Cerebellar nuclear complex (tissue), 1 donor: ENCODE data around the gene ACOX1.

Experiments used
- DNase-seq, 2 experiments: peaks; one replicate each; lab custom pipeline; 2025; lab: John Stamatoyannopoulos, UW

ACOX1 gene

DNA sequence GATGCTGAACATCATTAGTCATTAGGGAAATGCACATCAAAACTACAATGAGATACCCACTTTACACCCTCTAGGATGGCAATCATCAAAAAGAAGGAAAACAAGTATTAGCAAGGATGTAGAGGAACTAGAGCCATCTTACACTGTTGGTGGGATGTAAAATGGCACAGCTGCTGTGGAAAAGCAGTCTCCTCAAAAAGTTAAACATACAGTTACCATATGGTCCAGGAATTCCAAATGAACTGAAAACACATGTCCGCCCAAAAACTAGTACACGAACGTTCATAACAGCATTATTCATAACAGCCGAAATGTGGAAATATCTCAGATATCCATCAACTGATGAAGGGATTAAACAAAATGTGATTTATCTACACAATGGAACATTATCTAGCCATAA lies 45.2 kb downstream of the ACOX1 start:
- no peak for DNase-seq

DNA sequence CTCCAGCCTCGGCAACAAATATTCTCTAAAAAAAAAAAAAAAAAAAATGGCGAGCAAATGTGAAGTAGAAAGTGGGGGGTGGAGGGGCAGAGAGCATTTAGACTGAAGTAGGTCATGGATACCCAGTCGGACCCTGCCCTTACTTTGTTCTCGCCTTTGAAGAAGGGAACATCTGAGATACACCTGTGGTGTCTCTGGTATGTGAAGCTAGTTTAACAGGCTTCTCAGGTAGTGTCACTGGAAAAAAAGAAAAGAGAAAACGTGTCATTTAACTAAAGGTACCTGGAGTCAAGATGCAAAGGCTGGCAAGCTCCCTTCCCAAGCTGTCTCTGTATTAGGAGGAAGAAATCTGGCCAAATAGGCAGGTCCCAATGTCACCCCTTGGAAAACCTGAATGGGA lies 46.1 kb downstream of the ACOX1 start:
- no peak for DNase-seq

- DNase-seq = no peak
Observed at GRCh38 chr17:75931062-75931461, 47.9 kb downstream of the ACOX1 start.

GRCh38 chr17:75927286-75927922 lies 51.6 kb downstream of the ACOX1 start:
- no peak for DNase-seq

DNA sequence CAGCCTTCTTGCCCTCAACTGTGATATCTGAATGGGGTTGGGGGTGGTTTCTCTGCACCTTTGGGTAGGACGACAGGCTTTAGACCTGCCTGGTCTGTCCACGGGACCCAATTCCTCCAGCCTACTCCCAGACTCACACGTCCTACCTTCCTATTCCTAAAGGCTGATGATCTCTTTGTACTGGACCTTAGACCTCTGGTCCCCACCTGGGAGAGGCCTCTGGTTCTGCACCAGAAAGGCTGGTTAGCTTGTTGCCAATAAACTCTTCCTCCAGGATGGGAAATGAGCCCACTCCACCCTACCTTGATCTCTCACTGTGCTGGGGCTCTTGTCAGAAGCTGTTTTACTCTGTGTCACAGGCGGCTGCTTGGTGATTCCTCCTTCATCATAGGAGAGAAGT lies 52.5 kb downstream of the ACOX1 start:
- DNase-seq = no peak

DNA sequence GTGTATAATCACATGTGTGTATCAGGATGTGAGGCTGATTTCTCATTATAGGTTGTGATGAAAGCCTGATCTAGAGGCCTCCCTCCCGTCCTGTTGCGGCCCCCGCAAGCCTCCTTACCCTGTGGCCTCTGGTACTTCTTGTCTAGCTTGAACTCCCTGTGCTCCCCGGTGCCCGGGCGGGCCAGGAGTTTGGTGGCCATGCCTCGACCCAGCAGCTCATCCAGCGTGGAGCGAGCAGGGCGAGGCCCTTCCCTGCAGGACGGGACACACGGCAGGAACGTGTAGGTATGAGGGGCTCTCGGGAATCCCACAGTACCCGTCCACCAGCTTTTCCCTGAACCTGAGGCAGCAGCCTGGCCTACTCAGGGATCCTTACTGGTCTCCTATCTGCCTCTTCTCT lies 53.1 kb downstream of the ACOX1 start:
- DNase-seq = no peak

DNA sequence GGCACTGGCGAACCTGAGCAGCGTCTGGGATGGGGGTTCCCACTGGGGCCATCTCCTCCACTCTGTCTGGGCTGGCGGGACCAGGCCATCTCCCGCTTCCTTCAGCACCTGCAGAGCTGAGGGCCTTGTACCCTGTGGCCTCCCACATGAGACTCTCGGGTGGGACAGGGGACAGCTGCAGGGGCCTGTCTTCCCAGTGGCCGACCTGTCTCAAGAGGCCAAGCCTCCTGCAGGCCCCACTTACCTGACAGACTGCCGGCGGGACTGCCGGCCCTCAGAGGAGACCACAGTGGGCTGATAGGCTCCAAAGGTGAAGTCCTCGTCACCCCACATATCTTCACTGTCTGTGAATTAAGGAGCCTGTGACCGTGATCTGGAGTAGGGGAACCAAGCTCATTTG lies 53.9 kb downstream of the ACOX1 start:
- DNase-seq = no peak

GRCh38 chr17:75922963-75923874 lies 55.7 kb downstream of the ACOX1 start:
- DNase-seq = no peak

DNA sequence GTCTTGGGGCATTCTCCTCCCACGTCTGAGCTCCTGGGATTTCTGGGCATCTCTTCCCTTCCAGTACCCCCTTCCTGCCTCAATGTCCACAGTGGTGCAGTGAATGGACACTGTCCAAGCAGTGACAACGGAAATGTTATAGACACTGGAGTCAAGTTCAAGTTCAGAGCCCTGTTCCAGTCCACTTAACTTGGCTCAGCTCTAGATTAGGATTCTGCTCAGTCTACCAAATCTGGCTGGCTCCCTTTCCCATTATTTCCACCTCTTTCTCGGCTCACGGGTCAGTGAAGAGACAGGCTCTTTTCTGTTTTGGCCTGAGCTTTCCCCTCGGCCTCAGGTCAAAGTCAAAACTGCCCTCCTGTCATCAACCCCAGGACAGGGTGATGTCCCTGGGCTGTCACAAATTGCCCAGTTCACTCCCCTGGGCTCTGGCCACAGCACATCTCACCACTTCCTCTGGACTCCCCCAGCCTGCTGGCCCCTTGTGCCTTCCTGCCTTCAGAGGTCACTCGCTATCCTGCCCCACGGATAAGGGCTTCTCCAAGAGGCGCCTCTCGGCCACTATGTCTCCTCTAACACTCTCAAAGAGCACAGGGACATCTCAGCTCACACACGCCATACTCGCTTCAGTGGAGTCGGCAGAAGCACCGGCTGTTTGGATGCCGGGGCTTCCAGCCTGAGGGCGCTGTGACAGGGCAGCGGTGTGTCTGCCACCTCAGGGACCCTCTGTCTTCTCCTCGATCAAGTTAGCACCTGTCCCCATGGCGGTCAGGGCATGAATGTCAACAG lies 56.6 kb downstream of the ACOX1 start:
- no peak for DNase-seq

GRCh38 chr17:75921596-75921995 lies 57.4 kb downstream of the ACOX1 start:
- DNase-seq = no peak

DNA sequence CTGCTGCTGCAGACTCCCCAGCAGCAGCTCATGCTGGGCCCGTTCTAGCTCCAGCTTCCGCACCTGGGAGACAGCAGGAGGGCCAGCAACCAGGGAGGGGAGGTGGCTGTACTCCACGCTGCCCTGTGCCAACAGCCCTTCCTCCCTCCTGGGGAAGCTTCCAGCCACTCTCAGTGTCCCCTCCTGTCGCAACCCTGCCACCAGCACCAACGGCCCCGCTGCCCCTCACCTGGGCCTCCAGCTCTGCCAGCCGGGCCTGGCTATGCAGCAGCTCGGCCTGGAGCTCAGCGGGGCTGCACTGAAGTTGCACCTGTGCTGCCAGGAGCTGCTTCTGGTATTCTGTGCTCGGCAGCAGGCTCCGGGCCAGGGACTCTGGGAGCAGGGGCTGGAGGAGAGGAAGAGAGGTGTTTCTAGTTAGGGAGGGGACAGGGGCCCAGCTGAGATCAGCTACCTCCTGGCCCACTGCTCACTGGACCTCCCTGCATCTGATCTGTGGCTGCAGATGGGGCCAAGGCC lies 58.9 kb downstream of the ACOX1 start:
- peak in 1 of 2 experiments; percentile 21 for DNase-seq

DNA sequence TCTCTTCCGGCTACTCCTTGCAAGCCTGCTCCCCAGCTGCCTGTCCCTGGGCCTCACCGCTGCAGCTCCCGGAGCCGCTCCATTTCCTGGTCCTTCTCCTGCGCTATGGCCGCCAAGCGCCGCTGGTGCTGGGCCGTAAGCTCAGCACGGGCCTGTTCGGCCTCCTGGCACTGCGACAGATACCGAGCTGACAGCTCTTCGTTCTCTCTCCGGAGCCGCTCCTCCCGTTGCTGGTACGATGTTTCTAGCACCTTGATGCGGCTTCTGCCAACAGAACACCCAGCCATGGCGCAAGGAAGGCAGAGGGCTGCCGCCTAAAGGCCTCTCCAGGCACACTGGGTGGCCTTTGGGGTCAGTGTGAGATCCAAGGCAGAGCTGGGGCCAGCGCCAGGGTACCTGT lies 59.4 kb downstream of the ACOX1 start:
- DNase-seq = no peak

DNA sequence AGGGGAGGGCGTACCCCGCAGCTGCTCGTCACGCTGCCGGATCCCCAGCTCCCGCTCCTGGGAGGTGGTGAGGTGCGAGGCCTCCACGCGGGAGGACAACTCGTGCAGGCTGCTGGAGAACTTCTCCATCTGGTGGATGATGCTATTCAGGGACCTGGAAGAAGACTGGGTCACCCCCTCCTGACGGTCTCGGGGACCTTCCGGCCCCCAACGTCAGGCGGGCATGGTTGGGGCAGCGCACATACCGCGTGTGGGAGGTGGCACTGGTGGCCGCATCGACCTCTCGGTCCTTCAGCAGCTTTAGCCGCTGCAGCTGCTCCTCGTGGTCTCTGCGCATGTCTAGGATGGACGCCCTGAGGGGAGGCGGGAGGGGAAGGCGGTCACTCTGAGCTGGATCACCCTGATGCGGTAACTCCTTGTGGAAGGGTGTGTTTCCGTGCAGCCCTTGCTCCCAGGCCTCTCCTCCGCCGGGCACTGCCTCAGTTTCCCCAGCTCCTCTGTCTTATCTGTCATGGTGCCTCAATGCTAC lies 61.0 kb downstream of the ACOX1 start:
- no peak for DNase-seq

DNA sequence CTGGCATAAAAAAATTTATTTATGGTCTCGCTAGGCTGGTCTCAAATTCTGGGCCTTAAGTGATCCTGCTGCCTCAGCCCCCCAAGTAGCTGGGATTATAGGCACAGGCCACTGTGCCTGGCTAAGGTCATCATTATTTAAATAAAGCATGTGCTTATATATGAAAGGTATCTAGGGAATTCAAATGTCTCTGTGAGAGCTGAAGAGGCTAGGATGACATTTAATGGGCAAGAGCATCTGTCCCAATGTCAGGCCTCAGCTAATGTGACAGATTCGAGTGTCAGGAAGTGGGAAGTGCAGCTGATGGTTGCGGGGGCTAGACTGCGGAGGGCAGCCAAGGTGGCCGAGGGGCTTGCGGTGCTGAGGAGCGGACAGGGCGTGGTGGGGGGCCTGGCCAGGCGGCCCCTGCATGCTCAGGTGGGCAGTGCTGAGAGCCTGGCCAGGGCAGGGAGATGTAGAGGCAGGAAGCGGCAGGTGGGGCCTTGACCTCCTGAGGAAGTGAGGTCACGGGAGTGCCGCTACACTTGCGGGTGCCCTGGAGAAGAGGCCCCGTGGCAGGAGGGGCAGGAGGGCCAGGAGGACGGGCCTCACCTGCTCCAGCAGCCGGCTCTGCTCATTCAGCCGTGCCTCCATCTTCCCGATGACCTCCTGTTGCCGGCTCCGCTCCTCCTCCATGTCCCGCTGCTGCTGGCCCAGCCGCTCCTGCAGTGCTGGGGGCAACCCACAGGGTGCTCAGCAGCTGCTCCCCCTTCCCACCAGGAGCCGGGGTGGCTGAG lies 61.6 kb downstream of the ACOX1 start:
- no peak for DNase-seq

DNA sequence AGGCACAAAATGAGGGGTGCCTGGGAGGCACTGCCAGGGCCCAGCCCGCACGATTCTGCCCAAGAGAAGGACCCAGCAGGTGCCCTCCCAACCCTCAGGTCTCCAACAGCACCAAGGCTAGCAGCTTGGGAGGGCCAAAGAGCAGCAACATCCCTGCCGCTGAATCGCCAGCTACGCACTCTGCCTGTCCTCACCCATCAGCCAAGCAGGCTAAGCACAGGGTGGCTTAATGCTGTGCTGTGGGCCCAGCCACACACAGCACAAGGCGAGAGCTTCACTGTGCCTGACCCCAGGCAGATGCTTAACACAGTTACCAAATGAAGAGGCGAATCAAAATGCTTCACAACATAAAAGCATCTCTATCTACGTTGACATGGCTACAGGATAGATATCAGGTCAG lies 63.7 kb downstream of the ACOX1 start:
- DNase-seq = no peak

GRCh38 chr17:75914643-75915267 lies 64.2 kb downstream of the ACOX1 start:
- DNase-seq = no peak

DNA sequence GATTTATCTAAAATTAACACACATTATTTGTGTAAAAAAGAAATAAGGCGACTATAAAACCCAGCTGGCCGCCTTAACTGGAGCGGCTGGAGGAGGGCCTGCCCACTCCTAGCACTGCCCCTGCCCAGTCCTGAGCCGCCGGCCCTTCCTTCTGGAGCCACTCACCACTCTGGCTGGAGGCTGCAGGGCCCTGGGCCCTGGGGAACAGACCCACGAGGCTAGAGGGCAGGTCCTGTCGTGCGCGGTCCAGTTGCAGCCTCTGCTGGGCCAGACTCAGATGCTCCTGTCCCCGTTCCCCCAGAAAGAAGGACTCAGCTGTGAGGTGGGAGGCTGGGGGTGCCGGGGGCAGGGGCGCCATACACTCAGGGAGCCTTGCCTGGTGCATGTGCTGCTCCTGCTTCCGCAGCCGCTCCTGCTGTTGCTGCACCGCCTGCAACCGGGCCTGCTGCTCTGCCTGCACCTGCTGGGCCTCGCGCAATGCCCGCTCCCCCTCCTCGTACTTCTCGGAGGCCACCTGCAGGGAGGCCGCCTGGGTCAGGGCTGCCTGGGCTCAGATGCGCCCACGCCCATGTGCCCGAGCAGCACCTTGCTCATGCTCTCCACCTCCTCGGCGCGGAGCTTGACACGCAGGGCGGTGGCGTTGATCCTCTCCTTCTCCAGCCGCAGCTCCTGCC lies 65.3 kb downstream of the ACOX1 start:
- DNase-seq = no peak

- DNase-seq = no peak
Observed at GRCh38 chr17:75910699-75911098, 68.3 kb downstream of the ACOX1 start.

DNA sequence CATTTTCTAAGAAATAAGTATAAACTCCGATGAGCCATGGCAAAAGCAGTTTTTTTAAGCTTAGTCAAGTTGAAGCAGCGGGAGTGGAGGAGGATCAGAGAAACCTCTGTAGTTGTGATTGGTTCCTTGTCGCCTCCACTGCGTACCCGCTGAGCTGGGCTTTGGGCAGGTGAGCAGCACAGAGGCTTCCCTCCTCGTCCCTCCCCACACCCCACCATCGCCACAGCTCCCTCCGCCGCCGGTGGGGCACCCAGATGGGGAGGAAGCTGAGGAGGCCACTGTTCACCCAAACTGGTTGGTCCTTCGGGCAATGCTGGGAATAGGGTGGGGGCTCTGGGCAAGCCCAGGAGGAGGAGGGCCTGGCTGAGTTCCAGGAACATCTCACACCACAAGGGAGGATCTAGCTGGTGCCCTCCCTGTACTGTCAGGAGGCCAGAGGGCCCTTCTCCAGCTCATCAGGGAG lies 69.1 kb downstream of the ACOX1 start:
- DNase-seq = no peak
